ENCODE data around the gene ABCD3.

ABCD3 gene

DNA sequence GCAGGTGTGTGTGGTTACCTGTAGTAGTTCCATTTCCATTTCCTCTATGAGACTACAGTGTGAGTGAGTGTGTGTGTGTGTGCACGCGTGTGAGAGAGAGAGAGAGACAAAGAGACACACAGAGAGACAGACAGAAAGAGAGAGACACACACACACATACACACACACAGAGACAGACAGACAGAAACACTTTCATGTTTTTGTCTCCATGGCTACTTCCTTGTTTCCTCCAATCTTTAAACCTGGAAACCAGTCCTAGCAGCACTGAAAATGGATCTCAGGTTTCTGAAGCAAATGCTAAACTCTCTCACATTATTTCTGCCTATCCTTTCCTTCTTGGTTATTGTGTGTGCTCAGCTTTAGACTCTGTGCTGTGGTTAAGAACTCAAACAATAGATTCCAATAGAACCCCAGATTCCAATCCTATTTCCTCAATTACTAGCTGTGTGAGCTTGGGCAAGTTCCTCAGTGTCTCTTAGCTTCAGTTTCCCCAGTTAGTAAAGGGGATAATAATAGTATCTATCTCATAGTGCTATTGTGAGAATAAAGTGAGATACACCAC lies 22.4 kb upstream of the ABCD3 start:
- Histone ChIP-seq H3K27me3 (replicated peaks) (no peaks in the 10 kb centered on the region), H3K4me3 (ENCODE audit: low read depth, low read length) (no peak overlapping the region), H3K36me3 (replicated peaks) (no peaks in the 10 kb centered on the region), H3K27ac (no peak overlapping the region)
- TF ChIP-seq CTCF (IDR thresholded peaks at IDR 0.05; ENCODE audit: low read depth, low read length, missing control alignments) = no peak
- in situ Hi-C loops (cut with HindIII; ENCODE audit: low pct_ligation_motif_present, low sequenced_read_pairs) = no loop called here
- no peak for DNase-seq

GRCh38 chr1:94396356-94397010 lies 21.7 kb upstream of the ABCD3 start:
- no peak overlapping the region for H3K4me3 ChIP-seq (ENCODE audit: low read depth, low read length)
- in situ Hi-C loops (cut with HindIII; ENCODE audit: low pct_ligation_motif_present, low sequenced_read_pairs) = no loop called here
- no peak overlapping the region for H3K27ac ChIP-seq
- DNase-seq = no peak
- peak; percentile 50 for TF ChIP-seq CTCF (IDR thresholded peaks at IDR 0.05; ENCODE audit: low read depth, low read length, missing control alignments)
- H3K27me3 ChIP-seq (replicated peaks) = no peaks in the 10 kb centered on the region
- no peaks in the 10 kb centered on the region for H3K36me3 ChIP-seq (replicated peaks)

GRCh38 chr1:94398356-94398755 lies 19.8 kb upstream of the ABCD3 start:
- H3K27ac ChIP-seq = peak overlapping the region; percentile 14
- H3K36me3 ChIP-seq (replicated peaks) = no peaks in the 10 kb centered on the region
- no peak for TF ChIP-seq CTCF (IDR thresholded peaks at IDR 0.05; ENCODE audit: low read depth, low read length, missing control alignments)
- H3K27me3 ChIP-seq (replicated peaks) = no peaks in the 10 kb centered on the region
- peak; percentile 67 for DNase-seq
- in situ Hi-C loops (cut with HindIII; ENCODE audit: low pct_ligation_motif_present, low sequenced_read_pairs) = no loop called here
- no peak overlapping the region for H3K4me3 ChIP-seq (ENCODE audit: low read depth, low read length)

DNA sequence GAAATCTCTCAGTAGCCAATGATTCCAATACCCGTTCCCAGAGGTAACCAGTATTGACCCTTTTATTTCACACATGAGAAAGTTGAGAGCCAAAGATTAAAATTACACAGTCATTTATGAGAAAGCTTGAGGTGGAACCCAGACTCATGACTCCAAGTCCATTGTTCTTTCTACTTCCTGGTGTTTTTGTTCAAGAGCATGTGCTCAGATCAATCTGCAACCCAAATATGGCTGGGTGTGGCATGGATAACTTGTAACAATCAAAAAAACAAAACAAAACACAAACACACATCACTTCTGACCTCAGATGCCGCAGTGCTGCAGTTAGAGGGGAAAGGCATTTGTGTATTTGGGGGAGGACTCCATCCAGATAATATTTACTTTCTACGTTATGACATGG lies 18.7 kb upstream of the ABCD3 start:
- DNase-seq = no peak
- no peaks in the 10 kb centered on the region for H3K36me3 ChIP-seq (replicated peaks)
- no peak for TF ChIP-seq CTCF (IDR thresholded peaks at IDR 0.05; ENCODE audit: low read depth, low read length, missing control alignments)
- no peak overlapping the region for H3K4me3 ChIP-seq (ENCODE audit: low read depth, low read length)
- no peaks in the 10 kb centered on the region for H3K27me3 ChIP-seq (replicated peaks)
- no peak overlapping the region for H3K27ac ChIP-seq
- in situ Hi-C loops (cut with HindIII; ENCODE audit: low pct_ligation_motif_present, low sequenced_read_pairs) = no loop called here

DNA sequence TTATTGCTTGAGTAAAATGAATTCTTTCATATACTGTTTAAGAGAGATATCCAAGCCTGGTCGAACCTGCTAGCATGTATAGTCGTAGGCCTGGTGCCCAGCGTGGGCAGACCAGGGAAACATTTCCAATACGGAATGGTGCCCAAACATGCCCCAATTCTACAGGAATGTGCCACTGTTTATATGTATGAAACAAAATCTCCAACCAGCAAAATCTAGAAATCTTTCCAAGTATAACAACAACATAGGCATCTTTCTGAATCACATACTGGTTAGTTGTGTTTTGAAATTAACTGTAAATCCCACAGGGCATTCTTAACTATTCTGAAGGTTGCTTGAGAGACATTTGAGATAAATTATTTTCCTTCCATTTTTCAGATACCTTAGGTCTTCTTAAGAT lies 17.0 kb upstream of the ABCD3 start:
- TF ChIP-seq CTCF (IDR thresholded peaks at IDR 0.05; ENCODE audit: low read depth, low read length, missing control alignments) = no peak
- in situ Hi-C loops (cut with HindIII; ENCODE audit: low pct_ligation_motif_present, low sequenced_read_pairs) = no loop called here
- Histone ChIP-seq H3K36me3 (replicated peaks) (no peaks in the 10 kb centered on the region), H3K27me3 (replicated peaks) (no peaks in the 10 kb centered on the region), H3K4me3 (ENCODE audit: low read depth, low read length) (no peak overlapping the region), H3K27ac (no peak overlapping the region)
- DNase-seq = no peak

GRCh38 chr1:94406446-94406845 lies 11.7 kb upstream of the ABCD3 start:
- in situ Hi-C loops (cut with HindIII; ENCODE audit: low pct_ligation_motif_present, low sequenced_read_pairs) = no loop called here
- H3K4me3 ChIP-seq (ENCODE audit: low read depth, low read length) = no peak overlapping the region
- H3K27ac ChIP-seq = no peak overlapping the region
- TF ChIP-seq CTCF (IDR thresholded peaks at IDR 0.05; ENCODE audit: low read depth, low read length, missing control alignments) = no peak
- H3K36me3 ChIP-seq (replicated peaks) = no peaks in the 10 kb centered on the region
- H3K27me3 ChIP-seq (replicated peaks) = no peaks in the 10 kb centered on the region
- DNase-seq = no peak

Measured in brain microvascular endothelial cell (primary cell).